ENCODE data around the gene ZNF785. TPM values are rescaled to one million over a fixed set of nuclear protein-coding genes. Genes with fewer than 3 reads are reported as not detected.

ZNF785 gene
- total and polyA plus RNA-seq, 2 of the 13 experiments (the other 11 are each of a cell fraction or from before 2014, with no cell fraction given), result 0.01 TPM; not detected in 1

DNA sequence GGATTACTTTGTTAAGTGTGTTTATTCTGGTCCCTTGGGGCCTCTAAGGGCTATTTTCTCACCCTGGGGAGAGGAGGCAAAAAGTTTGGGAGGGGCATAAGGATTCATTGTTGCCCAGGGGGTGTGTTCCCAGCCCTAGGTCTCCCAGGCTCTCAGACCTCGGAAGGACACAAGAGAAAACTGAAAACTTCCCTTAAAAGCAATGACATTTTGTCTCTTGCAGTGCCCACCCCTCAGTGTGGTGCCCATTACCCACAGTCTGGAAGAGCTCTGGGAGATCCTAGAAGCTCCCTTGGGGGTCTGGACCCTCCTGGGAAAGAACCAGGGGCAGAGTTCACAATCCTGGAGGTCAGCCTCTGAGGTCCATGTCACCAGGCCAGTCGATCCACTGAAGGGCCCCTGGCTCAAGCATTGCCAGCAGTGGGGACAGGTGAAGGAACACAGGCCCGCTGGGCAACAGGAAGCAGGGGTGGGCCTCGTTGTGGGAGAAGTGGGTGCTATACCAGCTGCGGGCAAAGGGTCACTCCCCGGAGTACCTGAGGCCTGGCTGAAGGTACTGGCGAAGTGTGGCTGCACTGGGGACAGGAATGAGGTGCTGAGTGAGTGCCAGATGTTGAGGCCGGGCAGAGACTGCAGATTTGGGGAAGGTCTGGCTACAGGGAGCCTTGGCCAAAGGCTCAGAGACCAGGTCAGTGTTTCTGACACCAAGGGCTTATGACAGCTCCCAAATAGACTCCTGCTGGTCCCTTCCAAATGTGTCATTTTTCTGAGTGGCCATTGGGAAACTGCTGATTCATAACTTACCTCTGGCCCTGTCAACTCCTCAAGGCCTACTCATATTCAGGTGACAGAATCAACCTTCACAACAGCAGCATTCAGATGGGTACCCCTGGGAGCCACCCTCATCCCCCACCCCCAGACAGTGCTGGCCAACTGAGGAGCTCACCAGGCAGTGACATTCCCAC lies 46.2 kb downstream of the ZNF785 start (continued):
- TF ChIP-seq, protein P1, sequence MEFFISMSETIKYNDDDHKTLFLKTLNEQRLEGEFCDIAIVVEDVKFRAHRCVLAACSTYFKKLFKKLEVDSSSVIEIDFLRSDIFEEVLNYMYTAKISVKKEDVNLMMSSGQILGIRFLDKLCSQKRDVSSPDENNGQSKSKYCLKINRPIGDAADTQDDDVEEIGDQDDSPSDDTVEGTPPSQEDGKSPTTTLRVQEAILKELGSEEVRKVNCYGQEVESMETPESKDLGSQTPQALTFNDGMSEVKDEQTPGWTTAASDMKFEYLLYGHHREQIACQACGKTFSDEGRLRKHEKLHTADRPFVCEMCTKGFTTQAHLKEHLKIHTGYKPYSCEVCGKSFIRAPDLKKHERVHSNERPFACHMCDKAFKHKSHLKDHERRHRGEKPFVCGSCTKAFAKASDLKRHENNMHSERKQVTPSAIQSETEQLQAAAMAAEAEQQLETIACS (CRISPR knock-in tag; IDR thresholded peaks at IDR 0.05), result no peak
- TF ChIP-seq, protein P2, sequence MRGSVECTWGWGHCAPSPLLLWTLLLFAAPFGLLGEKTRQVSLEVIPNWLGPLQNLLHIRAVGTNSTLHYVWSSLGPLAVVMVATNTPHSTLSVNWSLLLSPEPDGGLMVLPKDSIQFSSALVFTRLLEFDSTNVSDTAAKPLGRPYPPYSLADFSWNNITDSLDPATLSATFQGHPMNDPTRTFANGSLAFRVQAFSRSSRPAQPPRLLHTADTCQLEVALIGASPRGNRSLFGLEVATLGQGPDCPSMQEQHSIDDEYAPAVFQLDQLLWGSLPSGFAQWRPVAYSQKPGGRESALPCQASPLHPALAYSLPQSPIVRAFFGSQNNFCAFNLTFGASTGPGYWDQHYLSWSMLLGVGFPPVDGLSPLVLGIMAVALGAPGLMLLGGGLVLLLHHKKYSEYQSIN (CRISPR knock-in tag; IDR thresholded peaks at IDR 0.05; ENCODE audit: borderline replicate concordance), result no peak
- TF ChIP-seq EP300 (IDR thresholded peaks at IDR 0.05; ENCODE audit: low read depth in 2 of 2, low read length in 2 of 2) (no peak), EP300 (CRISPR knock-in tag; IDR thresholded peaks at IDR 0.05; ENCODE audit: borderline replicate concordance) (no peak), ZNF44 (CRISPR knock-in tag; IDR thresholded peaks at IDR 0.05) (no peak), PPARG (CRISPR knock-in tag; conservative IDR thresholded peaks at IDR 0.05) (no peak), GATA4 (IDR thresholded peaks at IDR 0.05; ENCODE audit: borderline replicate concordance, low read depth) (no peak), ZNF703 (CRISPR knock-in tag; IDR thresholded peaks at IDR 0.05; ENCODE audit: borderline replicate concordance) (no peak), ZNF672 (CRISPR knock-in tag; IDR thresholded peaks at IDR 0.05) (no peak), ZNF143 (CRISPR knock-in tag; IDR thresholded peaks at IDR 0.05) (no peak), SMYD3 (CRISPR knock-in tag; IDR thresholded peaks at IDR 0.05) (no peak), ZNF777 (CRISPR knock-in tag; IDR thresholded peaks at IDR 0.05) (no peak), NFKB2 (CRISPR knock-in tag; IDR thresholded peaks at IDR 0.05; ENCODE audit: borderline replicate concordance) (no peak; the same call in 1 of the 2 replicates), IRF2 (CRISPR knock-in tag; IDR thresholded peaks at IDR 0.05) (no peak), ATF7-NPFF (CRISPR knock-in tag; IDR thresholded peaks at IDR 0.05; ENCODE audit: low read depth) (no peak), HNRNPH1 (optimal IDR thresholded peaks at IDR 0.05; ENCODE audit: low read depth, low read length) (no peak)
- TF ChIP-seq, protein P3, sequence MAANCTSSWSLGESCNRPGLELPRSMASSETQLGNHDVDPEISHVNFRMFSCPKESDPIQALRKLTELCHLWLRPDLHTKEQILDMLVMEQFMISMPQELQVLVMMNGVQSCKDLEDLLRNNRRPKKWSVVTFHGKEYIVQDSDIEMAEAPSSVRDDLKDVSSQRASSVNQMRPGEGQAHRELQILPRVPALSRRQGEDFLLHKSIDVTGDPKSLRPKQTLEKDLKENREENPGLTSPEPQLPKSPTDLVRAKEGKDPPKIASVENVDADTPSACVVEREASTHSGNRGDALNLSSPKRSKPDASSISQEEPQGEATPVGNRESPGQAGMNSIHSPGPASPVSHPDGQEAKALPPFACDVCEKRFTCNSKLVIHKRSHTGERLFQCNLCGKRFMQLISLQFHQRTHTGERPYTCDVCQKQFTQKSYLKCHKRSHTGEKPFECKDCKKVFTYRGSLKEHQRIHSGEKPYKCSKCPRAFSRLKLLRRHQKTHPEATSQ (CRISPR knock-in tag; IDR thresholded peaks at IDR 0.05; ENCODE audit: borderline replicate concordance), result 0 out of 2 replicates have a peak, but pooled peaks have one; percentile 52
- TF ChIP-seq, protein P4, sequence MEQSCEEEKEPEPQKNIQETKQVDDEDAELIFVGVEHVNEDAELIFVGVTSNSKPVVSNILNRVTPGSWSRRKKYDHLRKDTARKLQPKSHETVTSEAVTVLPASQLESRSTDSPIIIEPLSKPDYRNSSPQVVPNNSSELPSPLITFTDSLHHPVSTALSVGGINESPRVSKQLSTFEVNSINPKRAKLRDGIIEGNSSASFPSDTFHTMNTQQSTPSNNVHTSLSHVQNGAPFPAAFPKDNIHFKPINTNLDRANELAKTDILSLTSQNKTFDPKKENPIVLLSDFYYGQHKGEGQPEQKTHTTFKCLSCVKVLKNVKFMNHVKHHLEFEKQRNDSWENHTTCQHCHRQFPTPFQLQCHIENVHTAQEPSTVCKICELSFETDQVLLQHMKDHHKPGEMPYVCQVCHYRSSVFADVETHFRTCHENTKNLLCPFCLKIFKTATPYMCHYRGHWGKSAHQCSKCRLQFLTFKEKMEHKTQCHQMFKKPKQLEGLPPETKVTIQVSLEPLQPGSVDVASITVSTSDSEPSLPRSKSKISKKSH (CRISPR knock-in tag; IDR thresholded peaks at IDR 0.05; ENCODE audit: borderline replicate concordance), result no peak
- TF ChIP-seq, protein P5, sequence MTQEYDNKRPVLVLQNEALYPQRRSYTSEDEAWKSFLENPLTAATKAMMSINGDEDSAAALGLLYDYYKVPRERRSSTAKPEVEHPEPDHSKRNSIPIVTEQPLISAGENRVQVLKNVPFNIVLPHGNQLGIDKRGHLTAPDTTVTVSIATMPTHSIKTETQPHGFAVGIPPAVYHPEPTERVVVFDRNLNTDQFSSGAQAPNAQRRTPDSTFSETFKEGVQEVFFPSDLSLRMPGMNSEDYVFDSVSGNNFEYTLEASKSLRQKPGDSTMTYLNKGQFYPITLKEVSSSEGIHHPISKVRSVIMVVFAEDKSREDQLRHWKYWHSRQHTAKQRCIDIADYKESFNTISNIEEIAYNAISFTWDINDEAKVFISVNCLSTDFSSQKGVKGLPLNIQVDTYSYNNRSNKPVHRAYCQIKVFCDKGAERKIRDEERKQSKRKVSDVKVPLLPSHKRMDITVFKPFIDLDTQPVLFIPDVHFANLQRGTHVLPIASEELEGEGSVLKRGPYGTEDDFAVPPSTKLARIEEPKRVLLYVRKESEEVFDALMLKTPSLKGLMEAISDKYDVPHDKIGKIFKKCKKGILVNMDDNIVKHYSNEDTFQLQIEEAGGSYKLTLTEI (CRISPR knock-in tag; conservative IDR thresholded peaks at IDR 0.05), result no peak
- TF ChIP-seq, protein P6, sequence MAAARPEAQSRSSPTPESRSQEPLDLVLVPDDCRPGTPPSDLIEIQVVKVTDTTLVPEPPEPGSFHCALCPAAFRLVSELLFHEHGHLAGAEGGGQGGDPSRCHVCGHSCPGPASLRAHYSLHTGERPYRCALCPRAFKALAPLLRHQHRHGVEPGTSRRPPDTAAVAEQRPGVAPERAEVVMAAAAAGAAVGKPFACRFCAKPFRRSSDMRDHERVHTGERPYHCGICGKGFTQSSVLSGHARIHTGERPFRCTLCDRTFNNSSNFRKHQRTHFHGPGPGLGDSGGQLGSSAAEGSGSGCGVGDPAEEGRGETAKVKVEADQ (CRISPR knock-in tag; IDR thresholded peaks at IDR 0.05; ENCODE audit: borderline replicate concordance), result no peak
